HepG2 (cell line): ENCODE measurements around the gene CEBPE. TPM values are rescaled to one million over a fixed set of nuclear protein-coding genes. Genes with fewer than 3 reads are reported as not detected.

Source experiments
- ARID2 ChIP-seq: sonication (generic); formaldehyde crosslinking; IDR thresholded peaks from 2 replicates; pipeline ENCODE4 v1.8.1; 2022; ENCODE audit warnings: mild to moderate bottlenecking, missing genetic modification reagents, borderline replicate concordance
- BCL3 ChIP-seq: sonication (generic); formaldehyde crosslinking; IDR thresholded peaks from 2 replicates; pipeline ENCODE4 v1.5.1; 2020; ENCODE audit warnings: mild to moderate bottlenecking, missing genetic modification reagents, moderate library complexity
- CREM ChIP-seq, 2 experiments: sonication (generic) in 1 of 2; formaldehyde crosslinking in 1 of 2; IDR thresholded peaks; 2 replicates each; pipeline versions ENCODE4 v1.4.0 to v1.6.1; 2016 to 2020; ENCODE audit warnings: antibody characterized with exemption in 1 of 2, mild to moderate bottlenecking in 1 of 2, missing genetic modification reagents in 1 of 2
- KAT7 ChIP-seq: IDR thresholded peaks from 2 replicates; pipeline ENCODE4 v1.6.1; 2018; ENCODE audit warnings: borderline replicate concordance, missing compliant biosample characterization
- NFKBIZ ChIP-seq: IDR thresholded peaks from 2 replicates; pipeline ENCODE4 v1.6.1; 2018; ENCODE audit warnings: missing genetic modification reagents, missing compliant biosample characterization
- NFRKB ChIP-seq: fragments of 450-650 bp; IDR thresholded peaks from 2 replicates; pipeline ENCODE4 v1.6.1; 2017
- NR0B2 ChIP-seq: sonication (generic); formaldehyde crosslinking; IDR thresholded peaks from 2 replicates; pipeline ENCODE4 v1.4.0; 2020; ENCODE audit warnings: mild to moderate bottlenecking, missing genetic modification reagents
- PHF8 ChIP-seq: sonication (generic); formaldehyde crosslinking; IDR thresholded peaks from 2 replicates; pipeline ENCODE4 v1.5.0; 2020; ENCODE audit warnings: missing genetic modification reagents
- PITX1 ChIP-seq: sonication (generic); formaldehyde crosslinking; IDR thresholded peaks from 2 replicates; pipeline ENCODE4 v1.5.1; 2020; ENCODE audit warnings: mild to moderate bottlenecking, missing genetic modification reagents
- SATB2 ChIP-seq: sonication (generic); formaldehyde crosslinking; IDR thresholded peaks from 2 replicates; pipeline ENCODE4 v1.5.0; 2020; ENCODE audit warnings: missing genetic modification reagents
- SRSF4 ChIP-seq: fragments of 200-400 bp; formaldehyde crosslinking; IDR thresholded peaks from one replicate; pipeline ENCODE4 v1.6.1; 2018; ENCODE audit warnings: mild to moderate bottlenecking, low read depth, low read length, moderate library complexity; ENCODE audit not compliant: poor library complexity, severe bottlenecking
- TRIM22 ChIP-seq: fragments of 450-650 bp; IDR thresholded peaks from 2 replicates; pipeline ENCODE4 v1.6.1; 2017
- ZFP90 ChIP-seq: sonication (generic); formaldehyde crosslinking; IDR thresholded peaks from 2 replicates; pipeline ENCODE4 v1.8.0; 2022; ENCODE audit warnings: missing genetic modification reagents, mild to moderate bottlenecking, inconsistent platforms, borderline replicate concordance
- ZNF142 ChIP-seq: sonication (generic); formaldehyde crosslinking; IDR thresholded peaks from 2 replicates; pipeline ENCODE4 v1.4.0; 2020; ENCODE audit warnings: missing genetic modification reagents
- ZNF3 ChIP-seq: IDR thresholded peaks from 2 replicates; pipeline ENCODE4 v1.7.0; 2017; ENCODE audit warnings: inconsistent platforms
- ZNF33A ChIP-seq: sonication (generic); formaldehyde crosslinking; IDR thresholded peaks from 2 replicates; pipeline ENCODE4 v1.5.1; 2020; ENCODE audit warnings: missing genetic modification reagents, mild to moderate bottlenecking, moderate library complexity, borderline replicate concordance
- ZNF354B ChIP-seq: sonication (generic); formaldehyde crosslinking; IDR thresholded peaks from 2 replicates; pipeline ENCODE4 v1.8.0; 2022; ENCODE audit warnings: mild to moderate bottlenecking, missing genetic modification reagents
- ZNF362 ChIP-seq: sonication (generic); formaldehyde crosslinking; IDR thresholded peaks from 2 replicates; pipeline ENCODE4 v1.4.0; 2020; ENCODE audit warnings: missing genetic modification reagents, mild to moderate bottlenecking, borderline replicate concordance
- ZNF619 ChIP-seq: sonication (generic); formaldehyde crosslinking; IDR thresholded peaks from 2 replicates; pipeline ENCODE4 v1.4.0; 2020; ENCODE audit warnings: mild to moderate bottlenecking, missing genetic modification reagents
- ZNF746 ChIP-seq: sonication (generic); formaldehyde crosslinking; IDR thresholded peaks from 2 replicates; pipeline ENCODE4 v1.8.0; 2022; ENCODE audit warnings: mild to moderate bottlenecking, missing genetic modification reagents
- polyA plus RNA-seq, 8 experiments: library from polyadenylated mRNA; depleted of rRNA in 3 of 8; stranded (reverse) in 7 of 8; unstranded in 1 of 8; fragments of >200 nt; fragmentation: Illumina TruSeq in 4 of 8; extraction: Trizol in 4 of 8; gene quantifications; 2 replicates each; pipeline versions ENCODE4 v1.2.1 to v1.2.3, GENCODE V29; 2011 to 2016; ENCODE audit warnings: low read depth in 4 of 8, missing spikeins in 1 of 8, mixed read lengths in 1 of 8; ENCODE audit not compliant: insufficient read depth in 1 of 8
- total RNA-seq, 5 experiments: library from RNA; depleted of rRNA; stranded (reverse); fragments of >200 nt; fragmentation: Illumina TruSeq; extraction: Trizol; gene quantifications; 2 replicates each; pipeline ENCODE4 v1.2.3, GENCODE V29; 2016; ENCODE audit warnings: low read depth in 1 of 5

CEBPE gene
- total and polyA plus RNA-seq, 2 of the 13 experiments (the other 11 are each of a cell fraction or from before 2014, with no cell fraction given): 0.09 to 0.11 TPM

- TF ChIP-seq ZNF142 (CRISPR knock-in tag) (peak; percentile 90), PHF8 (CRISPR knock-in tag) (peak; percentile 99), ZNF33A (CRISPR knock-in tag) (no peak; the same call in 1 of the 2 replicates), ZNF3 (CRISPR knock-in tag) (no peak), ZFP90 (CRISPR knock-in tag) (peak; percentile 99), TRIM22 (no peak), ZNF354B (CRISPR knock-in tag) (peak; percentile 98), BCL3 (CRISPR knock-in tag) (peak; percentile 98), KAT7 (peak; percentile 99; the same call in 1 of the 2 replicates), NFRKB (peak; percentile 51; the same call in 1 of the 2 replicates), ZNF619 (CRISPR knock-in tag) (peak; percentile 98), CREM (IDR thresholded peaks at IDR 0.05) (no peak), CREM (CRISPR knock-in tag; IDR thresholded peaks at IDR 0.05) (no peak), ARID2 (CRISPR knock-in tag) (peak; percentile 91; the same call in 1 of the 2 replicates), NFKBIZ (peak; percentile 96), PITX1 (peak; percentile 96), ZNF362 (CRISPR knock-in tag) (peak; percentile 86), SATB2 (CRISPR knock-in tag) (0 out of 2 replicates have a peak, but pooled peaks have one; percentile 89), NR0B2 (CRISPR knock-in tag) (peak; percentile 97), SRSF4 (peak; percentile 61), ZNF746 (CRISPR knock-in tag) (peak; percentile 82)
Observed at GRCh38 chr14:23094666-23095195, 24.3 kb downstream of the CEBPE start, which contains the start of gene ACIN1 (continued).
